CD4-positive, alpha-beta T cell treated with Interleukin-4 for 4 hours (primary cell): ENCODE results near the gene NPNT.
"Not testable (repeated sequence)": the region's sequence is repeated elsewhere in the genome, so short reads cannot be mapped to it uniquely, and the experiment has no call there.

Experiments used
- DNase-seq: peaks from one replicate; pipeline ENCODE4 v3.0.0-alpha.2; 2020

NPNT gene

GRCh38 chr4:105894660-105895582 is at the start of gene NPNT:
Gene NPNT (plus strand): TSS chr4:105895471. CDS start chr4:105895653, 182 bp downstream.
- no peak for DNase-seq

- DNase-seq, result no peak
These were observed 49.7 kb upstream of the NPNT start for GRCh38 chr4:105845559-105845958.

- DNase-seq, result not testable (repeated sequence)
These were observed 46.9 kb upstream of the NPNT start for GRCh38 chr4:105848359-105848758.

GRCh38 chr4:105851196-105851595 is 44.1 kb upstream of the NPNT start:
- no peak for DNase-seq

- not testable (repeated sequence) for DNase-seq
These were observed 43.0 kb upstream of the NPNT start for GRCh38 chr4:105852230-105852629.

GRCh38 chr4:105858466-105859040 is 36.7 kb upstream of the NPNT start:
- DNase-seq, result no peak

GRCh38 chr4:105859233-105859632 is 36.0 kb upstream of the NPNT start:
- DNase-seq, result no peak

- DNase-seq, result no peak
These were observed 24.3 kb upstream of the NPNT start for GRCh38 chr4:105870963-105871362.

- DNase-seq, result no peak
These were observed 23.3 kb upstream of the NPNT start for GRCh38 chr4:105871997-105872396.

- no peak for DNase-seq
These were observed 20.0 kb upstream of the NPNT start for GRCh38 chr4:105875233-105875632.

GRCh38 chr4:105878668-105879067 is 16.6 kb upstream of the NPNT start:
- no peak for DNase-seq

GRCh38 chr4:105887508-105887907 is 7.8 kb upstream of the NPNT start:
- no peak for DNase-seq

- no peak for DNase-seq
These were observed 551 bp downstream of the NPNT start for GRCh38 chr4:105895583-105896460.

- no peak for DNase-seq
These were observed 1.2 kb downstream of the NPNT start for GRCh38 chr4:105896461-105896942.

- DNase-seq, result no peak
These were observed 1.9 kb downstream of the NPNT start for GRCh38 chr4:105896984-105897775.

- no peak for DNase-seq
These were observed 5.3 kb downstream of the NPNT start for GRCh38 chr4:105900541-105900940.

- DNase-seq, result no peak
These were observed 7.4 kb downstream of the NPNT start for GRCh38 chr4:105902550-105903262.

- DNase-seq, result no peak
These were observed 14.6 kb downstream of the NPNT start for GRCh38 chr4:105909787-105910281.

- DNase-seq, result no peak
These were observed 16.2 kb downstream of the NPNT start for GRCh38 chr4:105911426-105911825.

- DNase-seq, result no peak
These were observed 17.4 kb downstream of the NPNT start for GRCh38 chr4:105912633-105913032.

GRCh38 chr4:105917171-105917685 is 22.0 kb downstream of the NPNT start:
- DNase-seq, result no peak
